ENCODE measurements around the gene ARHGAP8. TPM values are rescaled to one million over a fixed set of nuclear protein-coding genes. Genes with fewer than 3 reads are reported as not detected.

The ARHGAP8 gene
- total and polyA plus RNA-seq, 10 of the 15 experiments (the other 5 are each of a cell fraction or from before 2014, with no cell fraction given), result 0.33 TPM; not detected in 9

GRCh38 chr22:44734278-44734677 is 18.1 kb upstream of the ARHGAP8 start:
- ChIA-PET RAD21 (ENCODE audit: unreplicated experiment) (interaction anchor here (1.0 to 1.6 kb wide), 2 partner anchors 36 to 49 kb away, joined by 3 to 6 read pairs; no protein-coding TSS in a partner anchor), SMC1A (ENCODE audit: uncharacterized antibody, unreplicated experiment) (interaction anchor here (1.5 to 1.8 kb wide), 2 partner anchors 36 to 45 kb away, joined by 4 to 7 read pairs; no protein-coding TSS in a partner anchor), POLR2A (no interaction called here), CTCF (interaction anchor here (0.6 to 3.4 kb wide), 5 partner anchors 18 to 48 kb away, joined by 3 to 45 read pairs (median 3); no protein-coding TSS in a partner anchor)
- Histone ChIP-seq H3K27ac (ENCODE audit: control insufficient read depth, insufficient read depth) (no peak overlapping the region), H3K4me2 (ENCODE audit: control insufficient read depth, insufficient read depth) (no peak overlapping the region), H3K4me1 (ENCODE audit: control insufficient read depth, insufficient read depth, low read length) (no peaks in the 10 kb centered on the region), H4K20me1 (ENCODE audit: control insufficient read depth, insufficient read depth) (no peaks in the 10 kb centered on the region), H3K9me3 (replicated peaks; ENCODE audit: control insufficient read depth, insufficient read depth, low read length) (no peaks in the 10 kb centered on the region), H3K27me3 (replicated peaks in 1 of 2; ENCODE audit: control insufficient read depth in 2 of 2, insufficient read depth in 2 of 2, low read length in 1 of 2) (no peaks in the 10 kb centered on the region), H2AFZ (ENCODE audit: control insufficient read depth, low read depth, low read length) (no peak overlapping the region), H3K4me3 (no peak overlapping the region), H3K36me3 (ENCODE audit: control insufficient read depth in 2 of 2, insufficient read depth in 2 of 2, low read length in 1 of 2) (no peaks in the 10 kb centered on the region), H3K79me2 (ENCODE audit: control insufficient read depth, insufficient read depth, low read length) (no peaks in the 10 kb centered on the region), H3K9ac (ENCODE audit: control insufficient read depth, insufficient read depth, low read length) (no peak overlapping the region)
- no peak for FAIRE-seq
- DNase-seq (ENCODE audit: low read depth, low spot score), result no peak
- 44% methylated on average over 7 of the region's 8 CpGs for WGBS (ENCODE audit: insufficient coverage, insufficient replicate concordance, low lambda C conversion rate, missing lambda C conversion rate)
- no TSS peak for BruUV-seq (replicated peaks)
- intact Hi-C loops (cut with micrococcal nuclease; ENCODE audit: unreplicated experiment), result no loop called here
- TF ChIP-seq STAT1 (conservative IDR thresholded peaks at IDR 0.05) (no peak), NFIC (IDR thresholded peaks at IDR 0.05; ENCODE audit: low read depth, low read length) (no peak)
- TF ChIP-seq, protein P1, sequence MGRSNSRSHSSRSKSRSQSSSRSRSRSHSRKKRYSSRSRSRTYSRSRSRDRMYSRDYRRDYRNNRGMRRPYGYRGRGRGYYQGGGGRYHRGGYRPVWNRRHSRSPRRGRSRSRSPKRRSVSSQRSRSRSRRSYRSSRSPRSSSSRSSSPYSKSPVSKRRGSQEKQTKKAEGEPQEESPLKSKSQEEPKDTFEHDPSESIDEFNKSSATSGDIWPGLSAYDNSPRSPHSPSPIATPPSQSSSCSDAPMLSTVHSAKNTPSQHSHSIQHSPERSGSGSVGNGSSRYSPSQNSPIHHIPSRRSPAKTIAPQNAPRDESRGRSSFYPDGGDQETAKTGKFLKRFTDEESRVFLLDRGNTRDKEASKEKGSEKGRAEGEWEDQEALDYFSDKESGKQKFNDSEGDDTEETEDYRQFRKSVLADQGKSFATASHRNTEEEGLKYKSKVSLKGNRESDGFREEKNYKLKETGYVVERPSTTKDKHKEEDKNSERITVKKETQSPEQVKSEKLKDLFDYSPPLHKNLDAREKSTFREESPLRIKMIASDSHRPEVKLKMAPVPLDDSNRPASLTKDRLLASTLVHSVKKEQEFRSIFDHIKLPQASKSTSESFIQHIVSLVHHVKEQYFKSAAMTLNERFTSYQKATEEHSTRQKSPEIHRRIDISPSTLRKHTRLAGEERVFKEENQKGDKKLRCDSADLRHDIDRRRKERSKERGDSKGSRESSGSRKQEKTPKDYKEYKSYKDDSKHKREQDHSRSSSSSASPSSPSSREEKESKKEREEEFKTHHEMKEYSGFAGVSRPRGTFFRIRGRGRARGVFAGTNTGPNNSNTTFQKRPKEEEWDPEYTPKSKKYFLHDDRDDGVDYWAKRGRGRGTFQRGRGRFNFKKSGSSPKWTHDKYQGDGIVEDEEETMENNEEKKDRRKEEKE (IDR thresholded peaks at IDR 0.05), result no peak
- ATAC-seq, result no peak
- in situ Hi-C loops (cut with MboI), result no loop called here

All from GM12878 (cell line).